ENCODE data around the gene RPS6KA1.
"Not testable (repeated sequence)": the region's sequence is repeated elsewhere in the genome, so short reads cannot be mapped to it uniquely, and the experiment has no call there.

The RPS6KA1 gene

GRCh38 chr1:26529655-26530409 is at the start of gene RPS6KA1:
Gene RPS6KA1 (plus strand): TSS chr1:26529761. CDS start chr1:26529921, 160 bp downstream.
- peak; percentile 56 for DNase-seq

GRCh38 chr1:26482921-26483320 is 46.6 kb upstream of the RPS6KA1 start:
- no peak for DNase-seq

- DNase-seq: no peak
Observed at GRCh38 chr1:26483980-26484379, 45.6 kb upstream of the RPS6KA1 start.

- DNase-seq: no peak
Observed at GRCh38 chr1:26490155-26490554, 39.4 kb upstream of the RPS6KA1 start.

- no peak for DNase-seq
Observed at GRCh38 chr1:26493267-26493666, 36.3 kb upstream of the RPS6KA1 start.

- DNase-seq: no peak
Observed at GRCh38 chr1:26493938-26494337, 35.6 kb upstream of the RPS6KA1 start.

GRCh38 chr1:26496861-26497260 is 32.7 kb upstream of the RPS6KA1 start:
- no peak for DNase-seq

GRCh38 chr1:26498894-26499293 is 30.7 kb upstream of the RPS6KA1 start:
- DNase-seq: no peak

- DNase-seq: peak; percentile 83
Observed at GRCh38 chr1:26500488-26501175, 28.9 kb upstream of the RPS6KA1 start.

GRCh38 chr1:26510711-26511110 is 18.9 kb upstream of the RPS6KA1 start:
- DNase-seq: not testable (repeated sequence)

GRCh38 chr1:26515836-26516235 is 13.7 kb upstream of the RPS6KA1 start:
- DNase-seq: not testable (repeated sequence)

GRCh38 chr1:26516987-26517765 is 12.4 kb upstream of the RPS6KA1 start:
- no peak for DNase-seq

- DNase-seq: no peak
Observed at GRCh38 chr1:26517766-26518049, 11.9 kb upstream of the RPS6KA1 start.

- DNase-seq: no peak
Observed at GRCh38 chr1:26518355-26518754, 11.2 kb upstream of the RPS6KA1 start.

GRCh38 chr1:26520339-26520738 is 9.2 kb upstream of the RPS6KA1 start:
- no peak for DNase-seq

GRCh38 chr1:26521669-26522030 is 7.9 kb upstream of the RPS6KA1 start:
- no peak for DNase-seq

- no peak for DNase-seq
Observed at GRCh38 chr1:26522073-26522472, 7.5 kb upstream of the RPS6KA1 start.

- DNase-seq: no peak
Observed at GRCh38 chr1:26524181-26524580, 5.4 kb upstream of the RPS6KA1 start.

- no peak for DNase-seq
Observed at GRCh38 chr1:26526287-26526686, 3.3 kb upstream of the RPS6KA1 start.

GRCh38 chr1:26529405-26529654 is 231 bp upstream of the RPS6KA1 start:
- DNase-seq: no peak

- peak; percentile 18 for DNase-seq
Observed at GRCh38 chr1:26530410-26530894, 891 bp downstream of the RPS6KA1 start.

- DNase-seq: peak; percentile 70
Observed at GRCh38 chr1:26530895-26531598, 1.5 kb downstream of the RPS6KA1 start.

GRCh38 chr1:26531651-26532131 is 2.1 kb downstream of the RPS6KA1 start:
- DNase-seq: no peak

All from NCI-H146 (cell line).